Endothelial cell of umbilical vein (primary cell): ENCODE measurements around the gene BIK. TPM values are rescaled to one million over a fixed set of nuclear protein-coding genes. Genes with fewer than 3 reads are reported as not detected.

Source experiments
- BruUV-seq: library from RNA; stranded (reverse); fragments of 400-500 nt; replicated peaks from 2 replicates; lab custom pipeline; 2021; lab: Mats Ljungman, UMichigan
- CTCF ChIA-PET: fragments of 300-600, 350-600 bp; sonication (Branson Sonifier 250); formaldehyde crosslinking; loops from one replicate; lab custom pipeline; 2021; ENCODE audit warnings: antibody characterized with exemption, inconsistent platforms; lab: Charles Lee
- POLR2A ChIA-PET: fragments of 300-600, 350-600 bp; sonication (Branson Sonifier 250); formaldehyde crosslinking; loops from one replicate; lab custom pipeline; 2021; ENCODE audit warnings: antibody characterized with exemption, inconsistent platforms; lab: Charles Lee
- DNase-seq: peaks from one replicate; pipeline ENCODE4 v3.0.0-alpha.2; 2011; ENCODE audit warnings: low read depth, low spot score
- FAIRE-seq: peaks from 2 replicates; lab custom pipeline; 2011; peaks lifted over from hg19 to GRCh38; lab: Jason Lieb, UNC
- H2AFZ ChIP-seq: 2 replicates; pipeline ENCODE4 v1.6.0; 2012; ENCODE audit warnings: low read depth, low read length, control low read depth, inconsistent platforms
- H3K27ac ChIP-seq: 2 replicates; pipeline ENCODE4 v1.5.1; 2011; ENCODE audit warnings: low read depth, mild to moderate bottlenecking, control low read depth, low read length, moderate library complexity; ENCODE audit not compliant: insufficient read depth
- H3K27me3 ChIP-seq, 2 experiments: 2 replicates each; pipeline versions ENCODE4 v1.6.0 to v1.6.1; 2011; ENCODE audit warnings: low read length in 2 of 2, mixed read lengths in 1 of 2; ENCODE audit not compliant: control insufficient read depth in 2 of 2, insufficient read depth in 2 of 2
- H3K36me3 ChIP-seq, 2 experiments: 2 replicates in 1 of 2; 3 replicates in 1 of 2; pipeline ENCODE4 v1.5.1; 2011; ENCODE audit warnings: low read length in 2 of 2, mild to moderate bottlenecking in 1 of 2, moderate library complexity in 1 of 2; ENCODE audit not compliant: control insufficient read depth in 2 of 2, insufficient read depth in 2 of 2; ENCODE audit errors: extremely low read depth in 1 of 2
- H3K4me1 ChIP-seq: 3 replicates; pipeline ENCODE4 v1.5.1; 2011; ENCODE audit warnings: mild to moderate bottlenecking, low read length; ENCODE audit not compliant: control insufficient read depth, insufficient read depth; ENCODE audit errors: extremely low read depth
- H3K4me2 ChIP-seq: 2 replicates; pipeline ENCODE4 v1.6.1; 2011; ENCODE audit warnings: low read length, control low read depth, mixed read lengths; ENCODE audit not compliant: insufficient read depth
- H3K4me3 ChIP-seq, 3 experiments: fragments of 200-600 bp in 1 of 3; sonication (generic), shearing (Covaris generic) in 1 of 3; replicated peaks in 1 of 3; 2 replicates each; pipeline ENCODE4 v1.5.1; 2011 to 2016; ENCODE audit warnings: control low read depth in 3 of 3, low read length in 3 of 3, mild to moderate bottlenecking in 2 of 3, inconsistent platforms in 1 of 3, low read depth in 1 of 3, moderate library complexity in 1 of 3; ENCODE audit not compliant: insufficient read depth in 1 of 3
- H3K79me2 ChIP-seq: 2 replicates; pipeline ENCODE4 v1.6.0; 2012; ENCODE audit warnings: low read length, inconsistent platforms; ENCODE audit not compliant: control insufficient read depth, insufficient read depth
- H3K9ac ChIP-seq: replicated peaks from 2 replicates; pipeline ENCODE3; 2011; ENCODE audit warnings: low read length, control low read depth; ENCODE audit not compliant: insufficient read depth; ENCODE audit errors: extremely low read depth
- H3K9me1 ChIP-seq: replicated peaks from 3 replicates; pipeline ENCODE4 v1.6.0; 2011; ENCODE audit warnings: mild to moderate bottlenecking, low read length; ENCODE audit not compliant: control insufficient read depth, insufficient read depth; ENCODE audit errors: extremely low read depth
- H3K9me3 ChIP-seq: replicated peaks from 2 replicates; pipeline ENCODE4 v1.5.1; 2012; ENCODE audit warnings: low read length, inconsistent platforms; ENCODE audit not compliant: control insufficient read depth, insufficient read depth
- H4K20me1 ChIP-seq: replicated peaks from 2 replicates; pipeline ENCODE3; 2011; ENCODE audit warnings: mild to moderate bottlenecking, low read length; ENCODE audit not compliant: control insufficient read depth, insufficient read depth; ENCODE audit errors: extremely low read depth
- EZH2 ChIP-seq: IDR thresholded peaks from 2 replicates; pipeline ENCODE4 v1.6.1; 2012; ENCODE audit warnings: borderline replicate concordance, low read depth, mild to moderate bottlenecking, moderate library complexity, low read length, inconsistent platforms; ENCODE audit not compliant: severe bottlenecking
- FOS ChIP-seq: IDR thresholded peaks from 2 replicates; pipeline ENCODE4 v1.6.1; 2011; ENCODE audit warnings: mild to moderate bottlenecking, low read length, moderate library complexity, borderline replicate concordance; ENCODE audit not compliant: insufficient read depth
- JUN ChIP-seq: IDR thresholded peaks from 2 replicates; pipeline ENCODE4 v1.6.1; 2011; ENCODE audit warnings: borderline replicate concordance, low read depth; ENCODE audit not compliant: insufficient read length, insufficient read depth
- MAX ChIP-seq: IDR thresholded peaks from 2 replicates; pipeline ENCODE4 v1.6.1; 2011; ENCODE audit not compliant: insufficient read depth, insufficient read length
- MYC ChIP-seq: IDR thresholded peaks from one replicate; pipeline ENCODE4 v1.6.1; 2011; ENCODE audit warnings: mild to moderate bottlenecking, low read depth, low read length
- POLR2AphosphoS5 ChIP-seq: IDR thresholded peaks from 2 replicates; pipeline ENCODE4 v1.6.1; 2012; ENCODE audit warnings: low read depth, mild to moderate bottlenecking, control low read depth, low read length, moderate library complexity; ENCODE audit not compliant: insufficient read depth
- dilution Hi-C: fragments of 300-500 bp; cut with MboI; formaldehyde crosslinking; loops from one replicate; pipeline ENCODE4 v1.15.0; 2019; ENCODE audit warnings: low sequenced_read_pairs; ENCODE audit not compliant: extremely low pct_ligation_motif_present
- intact Hi-C: fragments of 100-400 bp; cut with micrococcal nuclease; formaldehyde crosslinking; loops from one replicate; pipeline ENCODE4 v1.10.0; 2022
- polyA plus RNA-seq, 4 experiments: library from polyadenylated mRNA; depleted of rRNA in 3 of 4; stranded (reverse) in 3 of 4; unstranded in 1 of 4; fragments of >200 nt; gene quantifications; 2 replicates each; pipeline versions ENCODE4 v1.2.1 to v1.2.3, GENCODE V29; 2011 to 2012; ENCODE audit warnings: missing spikeins in 1 of 4
- total RNA-seq: library from RNA; stranded (reverse); gene quantifications from 2 replicates; pipeline ENCODE4 v1.2.3, GENCODE V29; 2021

Gene BIK
- total and polyA plus RNA-seq, 2 donors (not counting 3 experiments of a cell fraction or from before 2014, with no cell fraction given), result 0.49 to 0.95 TPM

GRCh38 chr22:43110927-43111623 lies 525 bp downstream of the BIK start:
- DNase-seq (no peak), FAIRE-seq (no peak)
- ChIA-PET POLR2A (interaction anchor here (0.9 kb wide), 1 partner anchor 496 kb away, joined by 3 read pairs; no protein-coding TSS in a partner anchor), CTCF (interaction anchor here (0.9 to 3.6 kb wide), 5 partner anchors 13 to 118 kb away, joined by 4 to 17 read pairs (median 5); no protein-coding TSS in a partner anchor)
- H3K36me3 ChIP-seq, result no peaks in the 10 kb centered on the region
- dilution Hi-C loops, result no loop called here
- intact Hi-C loops, result loop anchor here (2.0 kb wide), 1 partner anchor 26 kb away; no protein-coding TSS in a partner anchor
- H3K9me3 ChIP-seq, result no peaks in the 10 kb centered on the region
- H3K4me1 ChIP-seq, result no peaks in the 10 kb centered on the region
- TF ChIP-seq EZH2 (peak; percentile 68), POLR2AphosphoS5 (no peak), MYC (no peak), JUN (no peak), FOS (no peak)
- H3K79me2 ChIP-seq, result no peaks in the 10 kb centered on the region
- H3K9ac ChIP-seq, result peak overlapping the region; percentile 7
- peak overlapping the region; percentile 76 for H3K4me2 ChIP-seq
- no peaks in the 10 kb centered on the region for H3K9me1 ChIP-seq
- BruUV-seq, result no TSS peak
- H4K20me1 ChIP-seq, result no peaks in the 10 kb centered on the region
- peak overlapping the region; percentile 19 to 51 (median 50) for H3K4me3 ChIP-seq
- H3K27ac ChIP-seq, result no peak overlapping the region
- H2AFZ ChIP-seq, result peak overlapping the region; percentile 91
- peaks cover 16 to 26% of the 10 kb centered on the region in 2 experiments for H3K27me3 ChIP-seq

- H3K36me3 ChIP-seq, result no peaks in the 10 kb centered on the region
- no TSS peak for BruUV-seq
- H3K27ac ChIP-seq, result no peak overlapping the region
- H3K4me2 ChIP-seq, result no peak overlapping the region
- ChIA-PET CTCF (no interaction called here), POLR2A (no interaction called here)
- FAIRE-seq, result no peak
- peaks cover 16 to 26% of the 10 kb centered on the region in 2 experiments for H3K27me3 ChIP-seq
- dilution Hi-C loops, result no loop called here
- no peaks in the 10 kb centered on the region for H3K9me1 ChIP-seq
- intact Hi-C loops, result no loop called here
- H3K79me2 ChIP-seq, result no peaks in the 10 kb centered on the region
- H3K4me1 ChIP-seq, result no peaks in the 10 kb centered on the region
- H3K9ac ChIP-seq, result no peak overlapping the region
- no peak for DNase-seq
- no peak overlapping the region for H3K4me3 ChIP-seq
- TF ChIP-seq EZH2 (no peak), FOS (no peak), MYC (no peak), MAX (no peak), POLR2AphosphoS5 (no peak)
- no peaks in the 10 kb centered on the region for H4K20me1 ChIP-seq
- H2AFZ ChIP-seq, result no peak overlapping the region
- H3K9me3 ChIP-seq, result no peaks in the 10 kb centered on the region
These were observed 3.1 kb downstream of the BIK start for GRCh38 chr22:43113526-43114251.
